ENCODE results near the gene WDR19.
A peak's percentile ranks its signal among the peaks of the same experiment; 100 is the strongest.
"Not testable (repeated sequence)": the region's sequence is repeated elsewhere in the genome, so short reads cannot be mapped to it uniquely, and the experiment has no call there.

The WDR19 gene

GRCh38 chr4:39181905-39182638 is at the start of gene WDR19:
Gene WDR19, plus strand, starts transcription at chr4:39182529. Its CDS starts 29 bp downstream, at chr4:39182558.
- peak; percentile 98 for DNase-seq (ENCODE audit: low spot score)

DNA sequence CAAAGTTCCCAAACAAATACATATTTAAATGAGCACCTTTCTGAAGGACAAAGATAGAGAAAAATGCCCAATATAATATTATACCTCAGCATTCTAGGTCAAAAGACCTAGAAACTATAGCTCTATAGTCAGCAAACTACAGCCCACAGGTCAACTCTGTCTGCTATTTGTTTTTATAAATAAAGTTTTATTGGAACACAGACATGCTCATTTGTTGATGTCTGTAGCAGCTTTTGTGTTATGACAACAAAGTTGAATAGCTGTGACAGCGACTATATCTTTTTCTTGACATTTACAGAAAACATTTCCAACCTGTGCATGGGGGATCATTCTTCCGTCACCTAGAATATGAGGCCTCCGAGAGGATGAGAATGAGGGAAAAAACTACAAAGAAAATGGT is 48.7 kb upstream of the WDR19 start:
- DNase-seq (ENCODE audit: low spot score) = no peak

- DNase-seq (ENCODE audit: low spot score) = no peak
Observed at GRCh38 chr4:39134683-39135306, 47.5 kb upstream of the WDR19 start.

- not testable (repeated sequence) for DNase-seq (ENCODE audit: low spot score)
Observed at GRCh38 chr4:39138227-39138626, 44.1 kb upstream of the WDR19 start.

DNA sequence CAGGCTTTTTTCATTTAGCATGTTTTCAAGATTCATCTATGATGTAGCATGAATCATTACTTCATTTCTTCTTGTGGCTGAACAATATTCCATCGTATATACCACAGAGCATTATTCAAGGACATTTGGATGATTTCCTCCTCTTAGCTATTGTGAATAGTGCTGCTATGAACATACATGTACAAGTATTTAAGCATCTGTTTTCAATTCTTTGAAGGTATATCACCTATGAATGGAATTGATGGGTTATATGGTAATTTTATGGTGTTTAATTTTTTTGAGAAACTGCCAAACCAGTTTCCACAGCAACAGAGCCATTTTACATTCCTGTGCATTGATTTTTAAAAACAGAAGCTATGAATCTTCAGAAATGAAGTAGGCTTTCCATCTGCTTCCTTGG is 36.1 kb upstream of the WDR19 start:
- no peak for DNase-seq (ENCODE audit: low spot score)

GRCh38 chr4:39154009-39154408 is 28.3 kb upstream of the WDR19 start:
- no peak for DNase-seq (ENCODE audit: low spot score)

DNA sequence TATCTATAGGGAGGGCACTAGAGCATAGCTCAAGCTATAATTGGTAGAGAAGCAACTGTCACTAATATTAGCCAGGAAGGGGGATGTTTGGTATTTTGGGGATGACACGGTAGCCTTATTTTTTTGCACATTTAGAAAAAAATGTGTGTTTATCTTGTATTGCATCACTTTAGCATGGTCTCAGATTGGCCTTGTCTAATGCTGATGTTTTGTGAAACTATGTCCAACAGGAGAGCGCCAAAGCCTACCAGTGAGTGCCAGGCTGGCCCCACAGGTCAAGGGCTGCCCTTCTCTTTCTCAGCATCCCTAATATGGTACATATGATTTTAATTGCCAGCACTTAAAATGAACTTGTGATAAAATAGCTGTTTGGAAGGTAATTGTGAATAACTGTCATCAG is 24.8 kb upstream of the WDR19 start:
- no peak for DNase-seq (ENCODE audit: low spot score)

DNA sequence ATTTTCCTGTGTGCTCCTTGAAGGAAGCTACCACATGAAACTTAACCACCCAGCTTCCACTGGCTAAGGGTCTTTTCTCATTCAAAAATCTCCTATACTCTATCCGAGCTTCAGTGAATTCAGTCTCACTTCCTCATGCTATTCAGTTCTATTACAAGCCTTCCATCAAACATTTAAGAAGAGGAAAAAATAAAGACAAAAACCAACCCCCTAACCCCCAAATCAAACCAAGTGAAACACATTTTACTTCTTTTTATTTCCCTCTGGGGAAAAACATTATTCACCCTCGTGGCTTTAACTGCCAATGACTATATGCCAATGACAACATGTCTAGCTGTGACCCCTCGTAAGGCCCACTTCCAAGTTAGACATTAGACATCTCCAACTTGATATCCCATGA is 16.2 kb upstream of the WDR19 start:
- DNase-seq (ENCODE audit: low spot score) = no peak

DNA sequence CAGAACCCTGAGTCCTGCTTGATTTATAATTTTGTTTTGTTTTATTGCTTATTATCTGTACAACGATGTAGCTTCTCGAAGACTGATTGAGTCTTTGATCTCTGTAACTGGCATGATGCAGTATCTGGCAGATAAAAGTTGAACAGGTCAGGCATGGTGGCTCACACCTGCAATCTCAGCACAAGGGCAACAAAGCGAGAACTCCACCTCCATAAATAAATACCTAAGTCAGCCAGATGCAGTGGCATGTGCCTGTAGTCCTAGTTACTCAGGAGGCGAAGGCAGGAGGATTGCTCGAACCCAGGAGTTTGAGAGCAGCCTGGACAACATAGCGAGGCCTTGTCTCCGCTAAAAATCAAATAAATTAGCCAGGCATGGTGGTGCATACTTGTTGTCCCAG is 15.7 kb upstream of the WDR19 start:
- DNase-seq (ENCODE audit: low spot score) = no peak

DNA sequence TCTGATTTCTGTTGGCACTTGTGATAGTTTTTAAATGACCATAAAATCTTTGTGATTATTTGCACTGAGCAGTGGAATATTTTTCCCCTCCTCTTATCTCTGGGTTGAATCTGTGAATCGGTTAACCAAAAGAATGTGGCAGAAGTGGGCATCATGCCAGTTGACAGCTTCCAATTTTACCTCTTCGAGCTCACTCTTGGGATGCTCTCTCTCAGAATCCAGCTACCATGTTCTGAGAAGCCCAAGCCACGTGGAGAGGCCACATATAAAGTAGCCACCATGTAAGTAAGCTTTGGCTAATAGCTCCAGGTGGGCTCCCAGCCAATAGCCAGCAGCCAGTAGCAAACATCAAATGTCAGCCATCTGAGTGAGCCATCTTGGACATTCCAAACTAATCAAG is 12.9 kb upstream of the WDR19 start:
- DNase-seq (ENCODE audit: low spot score) = no peak

GRCh38 chr4:39170301-39170700 is 12.0 kb upstream of the WDR19 start:
- no peak for DNase-seq (ENCODE audit: low spot score)

DNA sequence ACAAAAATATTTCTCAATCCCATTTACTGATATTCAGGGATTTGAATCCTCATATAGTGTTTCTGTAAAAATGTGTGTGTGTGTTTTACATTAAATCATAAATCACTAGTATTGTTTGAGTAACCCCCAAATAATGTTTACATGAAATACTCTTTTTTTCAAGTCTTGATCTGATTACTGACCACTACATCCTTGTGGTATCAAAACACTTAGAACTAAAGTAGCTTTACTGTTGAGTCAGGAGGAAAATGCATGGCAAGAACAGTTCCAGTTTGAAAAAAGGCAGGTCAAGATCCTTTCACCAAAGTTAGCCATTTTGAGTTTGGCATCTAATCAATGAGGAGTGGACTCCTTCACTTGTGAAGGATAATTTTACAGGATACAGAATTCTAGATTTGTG is 3.6 kb upstream of the WDR19 start:
- DNase-seq (ENCODE audit: low spot score) = no peak

- no peak for DNase-seq (ENCODE audit: low spot score)
Observed at GRCh38 chr4:39179681-39180080, 2.6 kb upstream of the WDR19 start.

DNA sequence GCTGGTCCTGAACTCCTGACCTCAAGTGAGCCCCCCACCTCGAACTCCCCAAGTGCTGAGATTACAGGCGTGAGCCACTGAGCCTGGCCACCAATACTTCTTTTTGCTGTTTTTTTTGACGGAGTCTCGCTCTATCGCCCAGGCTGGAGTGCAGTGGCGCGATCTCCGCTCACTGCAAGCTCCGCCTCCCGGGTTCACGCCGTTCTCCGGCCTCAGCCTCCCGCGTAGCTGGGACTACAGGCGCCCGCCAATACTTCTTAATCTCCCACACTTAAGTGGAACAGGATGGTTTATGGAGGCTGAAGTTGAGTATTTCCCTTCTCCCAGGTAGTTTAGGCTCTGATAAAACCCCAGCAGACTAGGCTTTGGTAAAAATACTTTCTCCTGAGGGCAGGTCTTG is 1.7 kb upstream of the WDR19 start:
- DNase-seq (ENCODE audit: low spot score) = not testable (repeated sequence)

DNA sequence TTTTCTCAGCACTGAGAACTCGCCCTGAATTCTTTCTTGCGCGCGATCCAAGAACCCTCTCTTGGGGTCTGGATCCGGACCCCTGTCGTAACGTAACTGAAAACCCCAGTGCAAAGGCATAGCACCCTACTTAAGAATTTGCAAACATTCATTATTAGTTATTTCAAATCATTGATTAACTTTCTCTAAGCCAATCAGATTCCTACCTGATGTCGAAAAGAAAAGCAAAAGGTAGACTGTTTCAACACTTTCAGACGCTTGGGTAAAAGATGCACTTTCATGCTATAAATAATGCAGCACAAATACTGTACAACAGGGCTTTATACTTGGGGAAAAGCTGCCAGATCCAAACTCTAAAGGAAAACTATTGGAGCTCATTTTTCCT is 817 bp upstream of the WDR19 start:
- no peak for DNase-seq (ENCODE audit: low spot score)

DNA sequence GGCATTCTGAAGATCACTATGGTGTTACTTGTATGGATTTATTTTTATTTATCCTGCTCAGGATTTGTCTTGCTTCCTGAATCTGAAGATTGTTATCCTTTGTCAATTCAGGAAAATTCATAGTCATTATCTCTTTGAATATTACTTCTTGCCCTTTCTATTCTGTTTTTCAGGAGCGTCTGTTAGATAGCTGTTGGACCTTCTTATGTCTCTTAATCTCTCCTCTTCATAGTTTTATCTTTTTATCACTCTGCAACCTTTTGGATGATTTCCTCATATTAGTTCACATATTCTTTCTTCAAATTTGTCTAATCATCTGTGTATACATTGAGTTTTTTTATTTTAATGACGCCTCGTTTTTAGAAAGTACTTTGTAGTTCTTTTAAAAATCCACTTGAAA is 19.6 kb downstream of the WDR19 start:
- DNase-seq (ENCODE audit: low spot score) = no peak

DNA sequence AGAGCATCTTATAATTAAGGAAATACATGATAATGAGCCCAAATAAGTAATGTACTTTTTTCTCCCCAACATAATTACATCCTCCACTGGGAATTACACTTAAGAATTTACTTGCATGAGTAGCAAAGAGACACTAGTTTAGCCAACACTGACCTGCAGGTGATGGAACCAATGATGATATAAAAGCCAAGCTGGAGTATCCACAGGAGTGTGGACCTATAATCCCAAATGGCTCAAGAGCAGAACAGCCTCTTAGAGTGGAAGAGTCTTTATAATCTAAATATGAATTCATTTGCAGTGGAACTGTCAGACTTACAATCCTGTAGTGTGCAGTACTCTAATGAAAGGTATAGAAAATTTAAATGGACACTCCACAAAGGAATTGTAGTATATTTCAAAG is 22.2 kb downstream of the WDR19 start:
- DNase-seq (ENCODE audit: low spot score) = no peak

GRCh38 chr4:39205000-39205399 is 22.7 kb downstream of the WDR19 start:
- DNase-seq (ENCODE audit: low spot score) = no peak

DNA sequence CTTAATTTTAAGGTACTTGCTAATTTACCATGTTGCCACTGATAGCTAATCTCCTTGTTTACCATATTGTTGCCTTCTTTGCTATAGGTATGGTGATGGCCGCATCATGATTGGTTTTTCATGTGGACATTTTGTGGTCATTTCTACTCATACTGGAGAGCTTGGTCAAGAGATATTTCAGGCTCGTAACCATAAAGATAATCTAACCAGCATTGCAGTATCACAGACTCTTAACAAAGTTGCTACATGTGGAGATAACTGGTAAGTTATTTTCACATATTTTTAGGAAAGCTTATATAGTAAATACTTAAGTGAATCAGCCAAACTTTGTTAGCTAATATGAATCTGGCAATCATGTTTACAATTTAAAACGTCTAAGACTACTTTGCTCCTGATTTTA is 23.1 kb downstream of the WDR19 start:
- DNase-seq (ENCODE audit: low spot score) = no peak

DNA sequence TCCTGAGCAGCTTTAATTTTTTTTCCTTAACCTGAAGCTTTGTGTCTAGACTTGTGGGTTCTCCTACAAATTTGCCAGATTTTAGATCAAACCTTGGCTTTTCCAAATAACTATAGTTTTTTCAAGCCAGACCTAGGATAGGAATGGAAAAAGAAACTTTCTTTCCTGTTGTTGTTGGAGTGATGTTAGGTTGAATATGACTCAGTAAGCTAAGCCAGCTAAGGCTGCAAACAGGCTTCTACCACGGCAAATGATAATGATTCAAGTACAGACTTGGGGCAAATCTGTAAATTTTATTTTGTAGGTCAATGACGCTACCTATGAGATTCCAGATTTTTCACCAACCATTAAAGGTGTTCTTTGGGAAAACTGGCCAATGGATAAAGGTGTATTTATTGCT is 45.6 kb downstream of the WDR19 start:
- no peak for DNase-seq (ENCODE audit: low spot score)

DNA sequence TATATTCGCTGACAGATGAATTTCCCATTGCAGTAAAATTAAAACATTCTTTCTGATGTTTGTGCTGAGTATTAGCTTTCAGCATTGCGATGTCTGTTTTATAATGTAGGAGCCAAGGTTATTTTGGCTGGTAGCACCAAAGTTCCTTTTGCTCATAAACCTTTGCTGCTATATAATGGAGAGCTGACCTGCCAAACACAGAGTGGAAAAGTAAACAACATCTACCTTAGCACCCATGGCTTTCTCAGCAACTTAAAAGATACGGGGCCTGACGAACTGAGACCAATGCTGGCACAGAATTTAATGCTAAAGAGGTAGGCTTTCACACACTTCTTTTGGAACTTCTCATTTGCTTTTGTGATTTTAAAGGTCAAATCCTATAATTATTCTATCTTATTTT is 46.0 kb downstream of the WDR19 start:
- no peak for DNase-seq (ENCODE audit: low spot score)

DNA sequence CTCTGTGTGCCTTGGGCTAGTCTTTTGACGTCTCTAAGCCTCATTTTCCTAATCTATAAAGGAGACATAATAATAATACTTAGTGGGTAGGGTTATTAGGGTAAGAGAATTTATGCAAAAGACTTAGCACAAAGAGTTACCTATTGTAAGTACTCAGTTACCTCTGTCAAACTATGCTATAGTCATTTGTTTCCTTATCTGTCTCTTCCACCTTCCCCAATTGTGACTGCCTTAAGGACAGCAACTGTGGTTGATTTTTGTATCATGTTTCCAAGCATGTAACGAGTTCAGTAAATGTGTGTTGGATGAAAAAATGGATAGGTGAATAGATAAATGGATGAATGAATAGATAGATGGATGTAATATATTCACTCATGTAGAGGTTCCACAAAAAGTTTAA is 48.1 kb downstream of the WDR19 start:
- no peak for DNase-seq (ENCODE audit: low spot score)

GRCh38 chr4:39231660-39232059 is 49.3 kb downstream of the WDR19 start:
- DNase-seq (ENCODE audit: low spot score) = no peak

DNA sequence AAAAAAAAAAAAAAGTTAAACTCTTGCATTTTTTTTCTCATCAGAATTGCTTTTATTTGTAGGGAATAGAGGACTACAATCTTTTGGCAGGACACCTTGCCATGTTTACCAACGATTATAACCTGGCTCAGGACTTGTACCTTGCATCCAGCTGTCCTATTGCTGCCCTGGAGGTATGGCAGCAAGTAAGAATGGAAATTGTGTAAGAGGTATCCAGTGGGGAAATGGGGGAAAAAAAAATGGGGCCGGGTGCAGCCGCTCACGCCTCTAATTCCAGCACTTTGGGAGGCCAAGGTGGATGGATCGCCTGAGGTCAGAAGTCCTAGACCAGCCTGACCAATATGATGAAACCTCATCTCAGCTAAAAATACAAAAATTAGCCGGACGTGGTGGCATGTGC is 49.8 kb downstream of the WDR19 start:
- DNase-seq (ENCODE audit: low spot score) = no peak
